ENCODE measurements around the gene LPCAT1. TPM values are rescaled to one million over a fixed set of nuclear protein-coding genes. Genes with fewer than 3 reads are reported as not detected.
"Not testable (repeated sequence)": the region's sequence is repeated elsewhere in the genome, so short reads cannot be mapped to it uniquely, and the experiment has no call there.

LPCAT1 gene
- total RNA-seq, 1 donor from 2014 or later, result 13.4 TPM

- DNase-seq (peak; percentile 10), ATAC-seq (no peak)
- intact Hi-C loops (cut with micrococcal nuclease), result no loop called here
Observed at GRCh38 chr5:1423901-1424603, 99.7 kb downstream of the LPCAT1 start.

- intact Hi-C loops (cut with micrococcal nuclease); ATAC-seq; DNase-seq: not testable (repeated sequence)
Observed at GRCh38 chr5:1422522-1422921, 101.2 kb downstream of the LPCAT1 start.

GRCh38 chr5:1421521-1422341 is 102.0 kb downstream of the LPCAT1 start:
- intact Hi-C loops (cut with micrococcal nuclease), result no loop called here
- no peak for ATAC-seq
- DNase-seq, result peak; percentile 15

- DNase-seq, result peak; percentile 20
- intact Hi-C loops (cut with micrococcal nuclease), result no loop called here
- no peak for ATAC-seq
Observed at GRCh38 chr5:1420211-1421195, 103.3 kb downstream of the LPCAT1 start.

- intact Hi-C loops (cut with micrococcal nuclease), result no loop called here
- ATAC-seq (no peak), DNase-seq (peak; percentile 7)
Observed at GRCh38 chr5:1419476-1420210, 104.1 kb downstream of the LPCAT1 start.

- no peak for DNase-seq
- ATAC-seq, result no peak
- intact Hi-C loops (cut with micrococcal nuclease), result no loop called here
Observed at GRCh38 chr5:1418921-1419280, 104.9 kb downstream of the LPCAT1 start.

- ATAC-seq (no peak), DNase-seq (peak; percentile 15)
- intact Hi-C loops (cut with micrococcal nuclease), result no loop called here
Observed at GRCh38 chr5:1418238-1418920, 105.4 kb downstream of the LPCAT1 start.

GRCh38 chr5:1417586-1418225 is 106.1 kb downstream of the LPCAT1 start:
- DNase-seq (peak; percentile 10), ATAC-seq (no peak)
- intact Hi-C loops (cut with micrococcal nuclease), result no loop called here

- intact Hi-C loops (cut with micrococcal nuclease), result no loop called here
- no peak for ATAC-seq
- no peak for DNase-seq
Observed at GRCh38 chr5:1416856-1417469, 106.8 kb downstream of the LPCAT1 start.

- ATAC-seq (no peak), DNase-seq (peak; percentile 2)
- intact Hi-C loops (cut with micrococcal nuclease), result no loop called here
Observed at GRCh38 chr5:1415626-1416360, 108.0 kb downstream of the LPCAT1 start.

- intact Hi-C loops (cut with micrococcal nuclease), result no loop called here
- ATAC-seq (no peak), DNase-seq (peak; percentile 7)
Observed at GRCh38 chr5:1415059-1415425, 108.7 kb downstream of the LPCAT1 start.

GRCh38 chr5:1414311-1415058 is 109.3 kb downstream of the LPCAT1 start:
- ATAC-seq, result no peak
- intact Hi-C loops (cut with micrococcal nuclease), result no loop called here
- peak; percentile 16 for DNase-seq

- DNase-seq, result peak; percentile 10
- intact Hi-C loops (cut with micrococcal nuclease), result no loop called here
- ATAC-seq, result no peak
Observed at GRCh38 chr5:1413611-1414241, 110.0 kb downstream of the LPCAT1 start.

GRCh38 chr5:1413211-1413610 is 110.5 kb downstream of the LPCAT1 start:
- intact Hi-C loops (cut with micrococcal nuclease), result no loop called here
- ATAC-seq (no peak), DNase-seq (peak; percentile 22)

GRCh38 chr5:1412621-1413020 is 111.1 kb downstream of the LPCAT1 start:
- intact Hi-C loops (cut with micrococcal nuclease), result no loop called here
- DNase-seq (no peak), ATAC-seq (no peak)

- DNase-seq, result peak; percentile 21
- intact Hi-C loops (cut with micrococcal nuclease), result no loop called here
- no peak for ATAC-seq
Observed at GRCh38 chr5:1412163-1412562, 111.6 kb downstream of the LPCAT1 start.

Measured in left ventricle myocardium superior (tissue), 1 donor.